HepG2 (cell line): Measurements from ENCODE around the gene CACNA1G. TPM values are rescaled to one million over a fixed set of nuclear protein-coding genes. Genes with fewer than 3 reads are reported as not detected.

Experiments
- CBX5 ChIP-seq: sonication (generic); formaldehyde crosslinking; IDR thresholded peaks from 2 replicates; pipeline ENCODE4 v1.4.0; 2020; ENCODE audit warnings: missing genetic modification reagents, borderline replicate concordance
- CC2D1A ChIP-seq: sonication (generic); formaldehyde crosslinking; IDR thresholded peaks from 2 replicates; pipeline ENCODE4 v1.8.1; 2023; ENCODE audit warnings: mild to moderate bottlenecking, missing genetic modification reagents
- CCDC6 ChIP-seq: sonication (generic); formaldehyde crosslinking; IDR thresholded peaks from 2 replicates; pipeline ENCODE4 v1.8.1; 2022; ENCODE audit warnings: mild to moderate bottlenecking, missing genetic modification reagents, moderate library complexity
- CSRNP2 ChIP-seq: sonication (generic); formaldehyde crosslinking; conservative IDR thresholded peaks from 2 replicates; pipeline ENCODE4 v1.8.0; 2022; ENCODE audit warnings: low read depth, missing genetic modification reagents
- DNMT3B ChIP-seq: conservative IDR thresholded peaks from 2 replicates; pipeline ENCODE4 v1.6.1; 2016; ENCODE audit warnings: missing biosample characterization, control low read depth
- FOXJ3 ChIP-seq: sonication (generic); formaldehyde crosslinking; IDR thresholded peaks from 2 replicates; pipeline ENCODE4 v1.4.0; 2020; ENCODE audit warnings: missing genetic modification reagents, mild to moderate bottlenecking, borderline replicate concordance
- FOXP4 ChIP-seq: sonication (generic); formaldehyde crosslinking; IDR thresholded peaks from 2 replicates; pipeline ENCODE4 v1.4.0; 2020; ENCODE audit warnings: missing genetic modification reagents
- MAF1 ChIP-seq: sonication (generic); formaldehyde crosslinking; IDR thresholded peaks from 2 replicates; pipeline ENCODE4 v1.5.0; 2020; ENCODE audit warnings: missing genetic modification reagents, borderline replicate concordance
- NR0B2 ChIP-seq: sonication (generic); formaldehyde crosslinking; IDR thresholded peaks from 2 replicates; pipeline ENCODE4 v1.4.0; 2020; ENCODE audit warnings: mild to moderate bottlenecking, missing genetic modification reagents
- PAF1 ChIP-seq: IDR thresholded peaks from 2 replicates; pipeline ENCODE4 v1.6.1; 2016; ENCODE audit warnings: missing genetic modification reagents, missing compliant biosample characterization
- RFX1 ChIP-seq: fragments of 450-650 bp; IDR thresholded peaks from 2 replicates; pipeline ENCODE4 v1.6.1; 2017
- RXRA ChIP-seq: sonication (generic); formaldehyde crosslinking; IDR thresholded peaks from 2 replicates; pipeline ENCODE4 v1.5.1; 2020; ENCODE audit warnings: missing genetic modification reagents
- SUZ12 ChIP-seq: fragments of 150-350 bp; IDR thresholded peaks from 2 replicates; pipeline ENCODE4 v1.6.1; 2014; ENCODE audit warnings: low read depth, low read length
- U2AF1 ChIP-seq: fragments of 200-400 bp; formaldehyde crosslinking; optimal IDR thresholded peaks from 2 replicates; pipeline ENCODE3; 2017; ENCODE audit warnings: mild to moderate bottlenecking, low read depth, low read length
- ZFP41 ChIP-seq: sonication (generic); formaldehyde crosslinking; IDR thresholded peaks from 2 replicates; pipeline ENCODE4 v1.4.0; 2020; ENCODE audit warnings: mild to moderate bottlenecking, missing genetic modification reagents, borderline replicate concordance
- ZFP91 ChIP-seq: sonication (generic); formaldehyde crosslinking; IDR thresholded peaks from 2 replicates; pipeline ENCODE4 v1.9.0; 2022; ENCODE audit warnings: missing genetic modification reagents, mild to moderate bottlenecking, borderline replicate concordance
- ZNF609 ChIP-seq: sonication (generic); formaldehyde crosslinking; IDR thresholded peaks from 2 replicates; pipeline ENCODE4 v1.4.0; 2020; ENCODE audit warnings: mild to moderate bottlenecking, missing genetic modification reagents, borderline replicate concordance
- polyA plus RNA-seq, 8 experiments: library from polyadenylated mRNA; depleted of rRNA in 3 of 8; stranded (reverse) in 7 of 8; unstranded in 1 of 8; fragments of >200 nt; fragmentation: Illumina TruSeq in 4 of 8; extraction: Trizol in 4 of 8; gene quantifications; 2 replicates each; pipeline versions ENCODE4 v1.2.1 to v1.2.3, GENCODE V29; 2011 to 2016; ENCODE audit warnings: low read depth in 4 of 8, missing spikeins in 1 of 8, mixed read lengths in 1 of 8; ENCODE audit not compliant: insufficient read depth in 1 of 8
- total RNA-seq, 5 experiments: library from RNA; depleted of rRNA; stranded (reverse); fragments of >200 nt; fragmentation: Illumina TruSeq; extraction: Trizol; gene quantifications; 2 replicates each; pipeline ENCODE4 v1.2.3, GENCODE V29; 2016; ENCODE audit warnings: low read depth in 1 of 5

Gene CACNA1G
- total and polyA plus RNA-seq, 2 of the 13 experiments (the other 11 are each of a cell fraction or from before 2014, with no cell fraction given), result 0.02 TPM; not detected in 1

- TF ChIP-seq ZNF609 (no peak), RXRA (peak; percentile 11; the same call in 1 of the 2 replicates), NR0B2 (CRISPR knock-in tag) (peak; percentile 69; the same call in 1 of the 2 replicates), PAF1 (CRISPR knock-in tag) (no peak), ZFP91 (CRISPR knock-in tag) (peak; percentile 72), CBX5 (no peak), FOXP4 (0 out of 2 replicates have a peak, but pooled peaks have one; percentile 9), FOXJ3 (CRISPR knock-in tag) (no peak), RFX1 (no peak), MAF1 (CRISPR knock-in tag) (no peak), U2AF1 (no peak), ZFP41 (CRISPR knock-in tag) (no peak), CC2D1A (CRISPR knock-in tag) (no peak), DNMT3B (CRISPR knock-in tag) (no peak; the same call in 1 of the 2 replicates), SUZ12 (no peak), CSRNP2 (CRISPR knock-in tag) (no peak; the same call in 1 of the 2 replicates), CCDC6 (CRISPR knock-in tag) (peak; percentile 50; the same call in 1 of the 2 replicates)
These were observed 18.5 kb upstream of the CACNA1G start (continued) for GRCh38 chr17:50541716-50542688.
